ENCODE measurements around the gene MYBPC1.
"Not testable (repeated sequence)": the region's sequence is repeated elsewhere in the genome, so short reads cannot be mapped to it uniquely, and the experiment has no call there.

MYBPC1 gene

GRCh38 chr12:101653503-101653902, 58.7 kb downstream of the MYBPC1 start:
- no peak for DNase-seq (ENCODE audit: low spot score)

- DNase-seq (ENCODE audit: low spot score), result no peak
Measured at GRCh38 chr12:101654442-101654841, 59.7 kb downstream of the MYBPC1 start.

GRCh38 chr12:101655393-101655792, 60.6 kb downstream of the MYBPC1 start:
- DNase-seq (ENCODE audit: low spot score), result no peak

GRCh38 chr12:101660662-101661061, 65.9 kb downstream of the MYBPC1 start:
- not testable (repeated sequence) for DNase-seq (ENCODE audit: low spot score)

- no peak for DNase-seq (ENCODE audit: low spot score)
Measured at GRCh38 chr12:101663298-101663697, 68.5 kb downstream of the MYBPC1 start.

GRCh38 chr12:101664992-101665391, 70.2 kb downstream of the MYBPC1 start:
- DNase-seq (ENCODE audit: low spot score), result no peak

GRCh38 chr12:101666052-101666728, 71.4 kb downstream of the MYBPC1 start:
- DNase-seq (ENCODE audit: low spot score), result peak; percentile 57

GRCh38 chr12:101667591-101667990, 72.8 kb downstream of the MYBPC1 start:
- no peak for DNase-seq (ENCODE audit: low spot score)

- no peak for DNase-seq (ENCODE audit: low spot score)
Measured at GRCh38 chr12:101670007-101670671, 75.4 kb downstream of the MYBPC1 start.

- no peak for DNase-seq (ENCODE audit: low spot score)
Measured at GRCh38 chr12:101671157-101671791, 76.5 kb downstream of the MYBPC1 start.

GRCh38 chr12:101671833-101672232, 77.1 kb downstream of the MYBPC1 start:
- DNase-seq (ENCODE audit: low spot score), result no peak

GRCh38 chr12:101675555-101675954, 80.8 kb downstream of the MYBPC1 start:
- DNase-seq (ENCODE audit: low spot score), result no peak

- not testable (repeated sequence) for DNase-seq (ENCODE audit: low spot score)
Measured at GRCh38 chr12:101676497-101676896, 81.7 kb downstream of the MYBPC1 start.

GRCh38 chr12:101678081-101678480, 83.3 kb downstream of the MYBPC1 start:
- no peak for DNase-seq (ENCODE audit: low spot score)

GRCh38 chr12:101680240-101680639, 85.5 kb downstream of the MYBPC1 start:
- DNase-seq (ENCODE audit: low spot score), result no peak

GRCh38 chr12:101680647-101681046, 85.9 kb downstream of the MYBPC1 start:
- DNase-seq (ENCODE audit: low spot score), result no peak

- not testable (repeated sequence) for DNase-seq (ENCODE audit: low spot score)
Measured at GRCh38 chr12:101681627-101682026, 86.9 kb downstream of the MYBPC1 start.

GRCh38 chr12:101685092-101685491, 90.3 kb downstream of the MYBPC1 start:
- no peak for DNase-seq (ENCODE audit: low spot score)

GRCh38 chr12:101686176-101686575, 91.4 kb downstream of the MYBPC1 start:
- no peak for DNase-seq (ENCODE audit: low spot score)

GRCh38 chr12:101690544-101691098, 95.8 kb downstream of the MYBPC1 start:
- no peak for DNase-seq (ENCODE audit: low spot score)

GRCh38 chr12:101691503-101692096, 96.8 kb downstream of the MYBPC1 start:
- no peak for DNase-seq (ENCODE audit: low spot score)

GRCh38 chr12:101694297-101694848, 99.6 kb downstream of the MYBPC1 start:
- DNase-seq (ENCODE audit: low spot score), result no peak
